ENCODE measurements around the gene JAK1.

Gene JAK1

DNA sequence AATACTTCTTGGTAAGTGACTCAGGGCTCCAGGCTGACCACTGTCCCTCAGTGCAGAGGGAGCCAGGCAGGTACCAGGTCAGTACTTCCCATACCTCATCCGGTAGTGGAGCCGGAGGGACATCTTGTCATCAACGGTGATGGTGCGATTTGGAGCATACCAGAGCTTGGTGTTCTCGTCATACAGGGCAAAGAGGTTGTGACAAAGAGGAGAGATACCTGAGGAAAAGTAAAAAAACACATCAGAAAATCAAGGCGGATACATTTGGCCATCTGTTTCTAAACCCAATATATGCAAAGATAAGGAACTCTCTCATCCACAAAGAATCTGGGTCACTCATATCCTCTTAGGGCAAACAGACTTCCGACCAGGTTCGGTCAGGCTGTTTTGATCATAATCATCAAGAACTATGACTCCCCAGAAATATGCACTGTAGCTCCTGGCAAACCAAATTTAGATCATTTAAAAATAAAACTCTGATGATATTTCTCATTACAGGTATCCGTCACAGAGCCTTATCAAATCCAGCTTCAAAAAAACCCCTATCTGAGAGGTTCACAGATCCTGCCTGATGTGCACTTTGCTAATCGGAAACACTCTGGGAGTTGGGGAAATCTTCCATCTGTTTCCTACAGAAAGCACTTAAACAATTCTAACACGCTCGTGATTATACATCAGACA, 87.3 kb downstream of the JAK1 start:
- TF ChIP-seq, protein P1, sequence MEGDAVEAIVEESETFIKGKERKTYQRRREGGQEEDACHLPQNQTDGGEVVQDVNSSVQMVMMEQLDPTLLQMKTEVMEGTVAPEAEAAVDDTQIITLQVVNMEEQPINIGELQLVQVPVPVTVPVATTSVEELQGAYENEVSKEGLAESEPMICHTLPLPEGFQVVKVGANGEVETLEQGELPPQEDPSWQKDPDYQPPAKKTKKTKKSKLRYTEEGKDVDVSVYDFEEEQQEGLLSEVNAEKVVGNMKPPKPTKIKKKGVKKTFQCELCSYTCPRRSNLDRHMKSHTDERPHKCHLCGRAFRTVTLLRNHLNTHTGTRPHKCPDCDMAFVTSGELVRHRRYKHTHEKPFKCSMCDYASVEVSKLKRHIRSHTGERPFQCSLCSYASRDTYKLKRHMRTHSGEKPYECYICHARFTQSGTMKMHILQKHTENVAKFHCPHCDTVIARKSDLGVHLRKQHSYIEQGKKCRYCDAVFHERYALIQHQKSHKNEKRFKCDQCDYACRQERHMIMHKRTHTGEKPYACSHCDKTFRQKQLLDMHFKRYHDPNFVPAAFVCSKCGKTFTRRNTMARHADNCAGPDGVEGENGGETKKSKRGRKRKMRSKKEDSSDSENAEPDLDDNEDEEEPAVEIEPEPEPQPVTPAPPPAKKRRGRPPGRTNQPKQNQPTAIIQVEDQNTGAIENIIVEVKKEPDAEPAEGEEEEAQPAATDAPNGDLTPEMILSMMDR (IDR thresholded peaks at IDR 0.05; ENCODE audit: low read length, missing control alignments), result no peak
- no peak overlapping the region for H3K4me3 ChIP-seq (replicated peaks; ENCODE audit: low read depth, low read length)
- DNase-seq (ENCODE audit: low read depth), result no peak

DNA sequence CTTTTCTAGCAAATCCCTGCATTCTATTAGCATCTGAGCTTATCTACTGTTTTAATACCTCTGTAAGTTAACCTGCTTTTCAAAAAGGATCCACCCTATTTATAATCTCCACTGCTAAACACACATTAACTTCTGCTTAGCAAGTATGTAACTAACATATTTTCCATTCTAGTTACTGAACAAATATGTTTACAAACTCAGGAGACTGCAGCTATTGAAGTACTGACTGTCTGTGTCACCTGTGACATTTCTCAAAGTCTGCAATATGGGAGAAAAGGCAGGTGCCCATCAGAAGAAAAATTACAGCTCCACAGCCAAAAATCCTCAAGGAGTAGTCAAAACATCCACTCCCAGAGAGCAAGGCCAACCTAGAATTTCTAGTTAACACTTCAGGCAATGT, 88.3 kb downstream of the JAK1 start:
- H3K4me3 ChIP-seq (replicated peaks; ENCODE audit: low read depth, low read length), result no peak overlapping the region
- DNase-seq (ENCODE audit: low read depth), result no peak
- TF ChIP-seq, protein P1 (IDR thresholded peaks at IDR 0.05; ENCODE audit: low read length, missing control alignments), result no peak

- TF ChIP-seq, protein P1 (IDR thresholded peaks at IDR 0.05; ENCODE audit: low read length, missing control alignments), result no peak
- no peak overlapping the region for H3K4me3 ChIP-seq (replicated peaks; ENCODE audit: low read depth, low read length)
- DNase-seq (ENCODE audit: low read depth), result no peak
These were observed 88.8 kb downstream of the JAK1 start for GRCh38 chr1:64877598-64877997.

DNA sequence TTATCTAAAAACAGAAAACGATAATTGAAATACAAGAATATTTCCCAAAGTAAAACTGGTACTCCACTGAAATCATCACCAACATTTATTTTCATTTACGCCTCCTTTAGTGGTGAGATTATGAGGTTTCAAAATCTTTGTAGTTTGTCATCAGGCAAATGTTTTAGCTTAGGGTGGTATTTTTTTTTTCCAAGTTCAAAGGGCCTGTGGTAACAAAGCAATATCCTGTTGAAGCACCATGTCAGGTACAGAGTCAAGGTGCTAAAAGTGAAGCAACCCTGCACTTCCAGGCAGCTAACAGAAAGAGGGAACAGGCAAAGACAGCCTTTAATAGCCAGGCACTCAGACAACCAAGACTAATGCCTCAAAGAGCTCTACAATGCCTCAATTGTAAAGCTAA, 89.2 kb downstream of the JAK1 start:
- no peak for DNase-seq (ENCODE audit: low read depth)
- no peak overlapping the region for H3K4me3 ChIP-seq (replicated peaks; ENCODE audit: low read depth, low read length)
- TF ChIP-seq, protein P1 (IDR thresholded peaks at IDR 0.05; ENCODE audit: low read length, missing control alignments), result no peak

- TF ChIP-seq, protein P1 (IDR thresholded peaks at IDR 0.05; ENCODE audit: low read length, missing control alignments), result no peak
- DNase-seq (ENCODE audit: low read depth), result no peak
- H3K4me3 ChIP-seq (replicated peaks; ENCODE audit: low read depth, low read length), result no peak overlapping the region
These were observed 90.7 kb downstream of the JAK1 start for GRCh38 chr1:64875606-64876005.

- no peak for DNase-seq (ENCODE audit: low read depth)
- no peak overlapping the region for H3K4me3 ChIP-seq (replicated peaks; ENCODE audit: low read depth, low read length)
- TF ChIP-seq, protein P1 (IDR thresholded peaks at IDR 0.05; ENCODE audit: low read length, missing control alignments), result no peak
These were observed 91.2 kb downstream of the JAK1 start for GRCh38 chr1:64875101-64875500.

- no peak overlapping the region for H3K4me3 ChIP-seq (replicated peaks; ENCODE audit: low read depth, low read length)
- TF ChIP-seq, protein P1 (IDR thresholded peaks at IDR 0.05; ENCODE audit: low read length, missing control alignments), result no peak
- DNase-seq (ENCODE audit: low read depth), result no peak
These were observed 91.7 kb downstream of the JAK1 start for GRCh38 chr1:64874666-64875065.

Measured in fibroblast of pulmonary artery (primary cell).